HepG2 (cell line): ENCODE measurements around the gene NRP1. TPM values are rescaled to one million over a fixed set of nuclear protein-coding genes. Genes with fewer than 3 reads are reported as not detected.

Experiments
- ATAC-seq: fragments of 200-7000 bp; cut with Tn5 transposase; 3 replicates; pipeline ENCODE4 v1.9.1; 2020; ENCODE audit warnings: mild to moderate bottlenecking, moderate library complexity
- BruUV-seq: library from RNA; stranded (reverse); fragments of 400-500 nt; replicated peaks from 2 replicates; lab custom pipeline; 2021; lab: Mats Ljungman, UMichigan
- CTCF ChIA-PET: fragments of 300-600 bp; formaldehyde crosslinking; extraction: SDS; loops from one replicate; lab custom pipeline; 2021; ENCODE audit warnings: low total read pairs, inconsistent platforms, low intra/inter-chr PET ratio; lab: Yijun Ruan, JAX
- POLR2A ChIA-PET: fragments of 350-600 bp; sonication (Branson Sonifier 250); formaldehyde crosslinking; loops from one replicate; lab custom pipeline; 2020; ENCODE audit warnings: antibody characterized with exemption, inconsistent platforms; lab: Yijun Ruan, JAX
- DNase-seq: peaks from one replicate; pipeline ENCODE4 v3.0.0-alpha.2; 2015; ENCODE audit warnings: low spot score
- FAIRE-seq: peaks from 3 replicates; lab custom pipeline; 2011; peaks lifted over from hg19 to GRCh38; lab: Jason Lieb, UNC
- H2AFZ ChIP-seq: one replicate; pipeline ENCODE4 v1.6.1; 2011; ENCODE audit warnings: low read length, inconsistent platforms
- H3K27ac ChIP-seq: fragments of 300-600 bp; 3 replicates; pipeline ENCODE4 v1.8.0; 2011; ENCODE audit warnings: mixed run types, mild to moderate bottlenecking, mixed read lengths, low read length, inconsistent platforms; ENCODE audit not compliant: insufficient read depth; ENCODE audit errors: extremely low read length
- H3K27me3 ChIP-seq, 2 experiments: fragments of 200-600 bp in 1 of 2; 2 replicates in 1 of 2; 3 replicates in 1 of 2; pipeline versions ENCODE4 v1.6.0 to v1.8.0; 2011; ENCODE audit warnings: low read length in 2 of 2, mild to moderate bottlenecking in 2 of 2, moderate library complexity in 2 of 2, inconsistent platforms in 1 of 2; ENCODE audit not compliant: insufficient read depth in 2 of 2, control insufficient read depth in 1 of 2
- H3K36me3 ChIP-seq, 2 experiments: fragments of 200-600 bp in 1 of 2; replicated peaks in 1 of 2; 2 replicates in 1 of 2; 3 replicates in 1 of 2; pipeline versions ENCODE4 v1.5.1 to v1.8.0; 2011; ENCODE audit warnings: low read length in 2 of 2, inconsistent platforms in 1 of 2; ENCODE audit not compliant: insufficient read depth in 2 of 2, control insufficient read depth in 1 of 2
- H3K4me1 ChIP-seq: 2 replicates; pipeline ENCODE4 v1.5.1; 2012; ENCODE audit warnings: low read length, inconsistent platforms; ENCODE audit not compliant: insufficient read depth
- H3K4me2 ChIP-seq: 2 replicates; pipeline ENCODE4 v1.6.0; 2011; ENCODE audit warnings: low read depth, low read length, inconsistent platforms
- H3K4me3 ChIP-seq, 3 experiments: fragments of 200-600 bp in 1 of 3; sonication (generic), shearing (Covaris generic) in 1 of 3; replicated peaks in 1 of 3; 2 replicates each; pipeline ENCODE4 v1.5.1; 2011 to 2016; ENCODE audit warnings: low read length in 3 of 3, inconsistent platforms in 2 of 3, low read depth in 2 of 3, mild to moderate bottlenecking in 2 of 3, control low read depth in 1 of 3, mixed read lengths in 1 of 3; ENCODE audit not compliant: insufficient read depth in 1 of 3
- H3K79me2 ChIP-seq: one replicate; pipeline ENCODE4 v1.6.1; 2011; ENCODE audit warnings: low read length, inconsistent platforms; ENCODE audit not compliant: insufficient read depth
- H3K9ac ChIP-seq: 2 replicates; pipeline ENCODE4 v1.6.0; 2011; ENCODE audit warnings: mild to moderate bottlenecking, low read depth, low read length, inconsistent platforms; ENCODE audit not compliant: insufficient read depth
- H3K9me3 ChIP-seq: 2 replicates; pipeline ENCODE4 v1.5.1; 2012; ENCODE audit warnings: mild to moderate bottlenecking, low read length
- H4K20me1 ChIP-seq: 2 replicates; pipeline ENCODE4 v1.6.0; 2011; ENCODE audit warnings: inconsistent platforms, mild to moderate bottlenecking, low read length, moderate library complexity; ENCODE audit not compliant: insufficient read depth
- AHDC1 ChIP-seq: sonication (generic); formaldehyde crosslinking; IDR thresholded peaks from 2 replicates; pipeline ENCODE4 v1.5.1; 2020; ENCODE audit warnings: mild to moderate bottlenecking, missing genetic modification reagents, borderline replicate concordance
- CAMTA2 ChIP-seq: sonication (generic); formaldehyde crosslinking; IDR thresholded peaks from 2 replicates; pipeline ENCODE4 v1.4.0; 2020; ENCODE audit warnings: mild to moderate bottlenecking, missing genetic modification reagents, borderline replicate concordance
- CCDC6 ChIP-seq: sonication (generic); formaldehyde crosslinking; IDR thresholded peaks from 2 replicates; pipeline ENCODE4 v1.8.1; 2022; ENCODE audit warnings: mild to moderate bottlenecking, missing genetic modification reagents, moderate library complexity
- HNRNPLL ChIP-seq: fragments of 200-400 bp; formaldehyde crosslinking; IDR thresholded peaks from 2 replicates; pipeline ENCODE4 v1.6.1; 2017; ENCODE audit warnings: mild to moderate bottlenecking, low read depth, low read length; ENCODE audit not compliant: poor library complexity, severe bottlenecking
- MEIS2 ChIP-seq: sonication (generic); formaldehyde crosslinking; IDR thresholded peaks from 2 replicates; pipeline ENCODE4 v1.9.0; 2021; ENCODE audit warnings: mild to moderate bottlenecking, missing genetic modification reagents
- SKIL ChIP-seq: sonication (generic); formaldehyde crosslinking; IDR thresholded peaks from 2 replicates; pipeline ENCODE4 v1.8.0; 2022; ENCODE audit warnings: missing genetic modification reagents, mild to moderate bottlenecking, moderate library complexity, borderline replicate concordance
- SMAD9 ChIP-seq: sonication (generic); formaldehyde crosslinking; IDR thresholded peaks from 2 replicates; pipeline ENCODE4 v1.5.1; 2020; ENCODE audit warnings: mild to moderate bottlenecking, missing genetic modification reagents
- SMARCC2 ChIP-seq: fragments of 450-650 bp; IDR thresholded peaks from 2 replicates; pipeline ENCODE4 v1.6.1; 2017; ENCODE audit warnings: antibody characterized with exemption, mild to moderate bottlenecking
- TMF1 ChIP-seq: sonication (generic); formaldehyde crosslinking; IDR thresholded peaks from 2 replicates; pipeline ENCODE4 v1.8.1; 2022; ENCODE audit warnings: low read depth, missing genetic modification reagents
- ZNF260 ChIP-seq: sonication (generic); formaldehyde crosslinking; IDR thresholded peaks from 2 replicates; pipeline ENCODE4 v1.4.0; 2020; ENCODE audit warnings: missing genetic modification reagents, low read depth, mild to moderate bottlenecking, borderline replicate concordance
- ZNF780A ChIP-seq: sonication (generic); formaldehyde crosslinking; IDR thresholded peaks from 2 replicates; pipeline ENCODE4 v1.8.0; 2022; ENCODE audit warnings: mild to moderate bottlenecking, missing genetic modification reagents, moderate library complexity
- WGBS: methylation state at CpG from one replicate; pipeline ENCODE4 v1.1.6; 2017; ENCODE audit warnings: low lambda C conversion rate; 5-methylcytosine and 5-hydroxymethylcytosine counted together
- in situ Hi-C: cut with HindIII; loops from 2 replicates; pipeline ENCODE4 v1.10.0; 2017; ENCODE audit warnings: low pct_unique_long_range_greater_than_20kb; ENCODE audit not compliant: extremely low pct_ligation_motif_present
- intact Hi-C: fragments of 100-400 bp; cut with micrococcal nuclease; formaldehyde crosslinking; loops from one replicate; pipeline ENCODE4 v1.10.0; 2022; ENCODE audit not compliant: unreplicated experiment
- polyA plus RNA-seq, 8 experiments: library from polyadenylated mRNA; depleted of rRNA in 3 of 8; stranded (reverse) in 7 of 8; unstranded in 1 of 8; fragments of >200 nt; fragmentation: Illumina TruSeq in 4 of 8; extraction: Trizol in 4 of 8; gene quantifications; 2 replicates each; pipeline versions ENCODE4 v1.2.1 to v1.2.3, GENCODE V29; 2011 to 2016; ENCODE audit warnings: low read depth in 4 of 8, missing spikeins in 1 of 8, mixed read lengths in 1 of 8; ENCODE audit not compliant: insufficient read depth in 1 of 8
- total RNA-seq, 5 experiments: library from RNA; depleted of rRNA; stranded (reverse); fragments of >200 nt; fragmentation: Illumina TruSeq; extraction: Trizol; gene quantifications; 2 replicates each; pipeline ENCODE4 v1.2.3, GENCODE V29; 2016; ENCODE audit warnings: low read depth in 1 of 5
- TF ChIP-seq, protein P1 (sequence below): IDR thresholded peaks from 2 replicates; pipeline ENCODE4 v1.6.1; 2016; ENCODE audit warnings: control low read depth

Gene NRP1
- total and polyA plus RNA-seq, 2 of the 13 experiments (the other 11 are each of a cell fraction or from before 2014, with no cell fraction given): 5.3 to 5.8 TPM

DNA sequence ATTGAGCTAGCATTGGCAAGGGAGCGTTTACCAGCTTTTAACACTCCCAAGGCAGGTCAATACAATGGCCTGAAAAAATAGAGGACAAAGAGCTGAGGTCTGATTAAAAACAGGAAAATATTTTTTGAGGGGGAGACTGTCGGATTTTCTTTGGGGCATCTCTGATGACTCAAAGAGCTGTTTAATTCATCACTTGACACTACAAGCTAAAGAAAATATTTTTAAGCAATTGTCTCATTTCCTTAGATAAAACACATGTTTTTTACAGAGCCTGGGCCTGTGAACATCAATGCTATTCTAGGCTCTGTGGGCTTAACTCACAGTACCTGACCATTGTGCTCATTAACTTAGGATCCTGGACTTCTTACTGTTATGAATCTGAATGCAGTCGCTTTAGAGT, 100.8 kb downstream of the NRP1 start:
- FAIRE-seq: no peak
- H3K9ac ChIP-seq: no peak overlapping the region
- in situ Hi-C loops (no loop called here), intact Hi-C loops (no loop called here)
- H3K4me1 ChIP-seq: peaks cover 17% of the 10 kb centered on the region
- no peaks in the 10 kb centered on the region for H3K27me3 ChIP-seq
- no peaks in the 10 kb centered on the region for H3K79me2 ChIP-seq
- no peak for ATAC-seq
- H3K4me3 ChIP-seq: no peak overlapping the region
- no peaks in the 10 kb centered on the region for H3K9me3 ChIP-seq
- 93% methylated on average over 3 of the region's 3 CpGs for WGBS
- no TSS peak for BruUV-seq
- H3K4me2 ChIP-seq: no peak overlapping the region
- no peaks in the 10 kb centered on the region for H4K20me1 ChIP-seq
- no peaks in the 10 kb centered on the region for H3K36me3 ChIP-seq
- H2AFZ ChIP-seq: no peak overlapping the region
- H3K27ac ChIP-seq: no peak overlapping the region
- TF ChIP-seq CCDC6 (CRISPR knock-in tag) (no peak), AHDC1 (CRISPR knock-in tag) (no peak), SMAD9 (CRISPR knock-in tag) (no peak), HNRNPLL (no peak), MEIS2 (no peak), TMF1 (no peak), SKIL (CRISPR knock-in tag) (no peak), CAMTA2 (no peak), SMARCC2 (no peak), ZNF780A (CRISPR knock-in tag) (no peak), ZNF260 (CRISPR knock-in tag) (no peak)
- TF ChIP-seq, protein P1, sequence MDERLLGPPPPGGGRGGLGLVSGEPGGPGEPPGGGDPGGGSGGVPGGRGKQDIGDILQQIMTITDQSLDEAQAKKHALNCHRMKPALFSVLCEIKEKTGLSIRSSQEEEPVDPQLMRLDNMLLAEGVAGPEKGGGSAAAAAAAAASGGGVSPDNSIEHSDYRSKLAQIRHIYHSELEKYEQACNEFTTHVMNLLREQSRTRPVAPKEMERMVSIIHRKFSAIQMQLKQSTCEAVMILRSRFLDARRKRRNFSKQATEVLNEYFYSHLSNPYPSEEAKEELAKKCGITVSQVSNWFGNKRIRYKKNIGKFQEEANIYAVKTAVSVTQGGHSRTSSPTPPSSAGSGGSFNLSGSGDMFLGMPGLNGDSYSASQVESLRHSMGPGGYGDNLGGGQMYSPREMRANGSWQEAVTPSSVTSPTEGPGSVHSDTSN (CRISPR knock-in tag): no peak
- POLR2A ChIA-PET: no interaction called here
- DNase-seq: no peak
- CTCF ChIA-PET: no interaction called here
